AML-193 (cell line): Measurements from ENCODE around the gene STON2.
A peak's percentile ranks its signal among the peaks of the same experiment; 100 is the strongest.

Experiments
- DNase-seq, 2 experiments: peaks; one replicate each; lab custom pipeline; 2025; lab: John Stamatoyannopoulos, UW

Gene STON2

GRCh38 chr14:81220830-81221578 is 179.1 kb downstream of the STON2 start, which contains the start of gene GTF2A1:
TSS of gene GTF2A1 (minus strand) at chr14:81220959. CDS start at chr14:81220518, 441 bp downstream.
- DNase-seq: peak; percentile 97 to 99

GRCh38 chr14:81220580-81220829 is 179.6 kb downstream of the STON2 start:
- no peak for DNase-seq

DNA sequence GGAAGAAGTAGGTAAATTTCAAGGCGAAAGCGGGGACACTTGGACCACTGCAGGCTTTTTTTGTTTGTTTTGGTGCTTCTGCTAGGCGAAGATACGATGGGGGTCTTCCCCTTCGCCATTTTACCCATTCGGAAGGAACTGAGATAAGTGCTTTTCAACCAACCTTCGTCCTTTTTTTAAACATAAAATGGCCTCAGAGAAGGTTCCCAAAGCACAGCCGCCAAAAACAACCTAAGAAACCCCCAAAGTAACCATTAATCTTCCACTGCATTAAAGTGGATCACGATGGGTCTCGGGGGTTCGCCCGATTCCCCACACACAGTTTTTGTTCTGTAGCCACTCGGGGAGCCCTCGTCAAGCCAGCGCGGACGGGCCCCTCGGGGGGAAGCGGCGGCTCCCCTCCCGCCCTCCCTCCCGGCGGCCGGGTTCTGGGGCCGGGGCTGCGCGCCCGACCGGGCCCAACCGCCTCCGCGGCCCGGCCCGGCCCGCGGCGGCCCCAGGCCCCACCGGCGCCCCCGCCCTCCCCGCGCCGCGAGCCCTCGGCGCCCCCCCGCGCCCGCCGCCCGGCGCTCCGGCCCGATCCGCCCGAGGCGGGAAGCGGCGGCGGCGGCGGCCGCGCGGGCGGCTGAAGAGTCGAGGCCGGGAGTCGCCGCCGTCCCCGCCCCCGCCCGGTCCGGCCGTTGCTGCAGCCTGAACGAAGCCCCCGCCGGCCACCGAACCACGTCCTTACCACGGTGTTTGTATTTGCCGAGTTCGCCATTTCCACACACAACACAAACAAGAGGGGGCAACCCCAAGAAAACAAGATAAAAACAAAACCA is 180.2 kb downstream of the STON2 start:
- peak in 1 of 2 experiments; percentile 20 for DNase-seq

GRCh38 chr14:81219210-81219758 is 180.8 kb downstream of the STON2 start:
- DNase-seq: peak; percentile 85 to 92

DNA sequence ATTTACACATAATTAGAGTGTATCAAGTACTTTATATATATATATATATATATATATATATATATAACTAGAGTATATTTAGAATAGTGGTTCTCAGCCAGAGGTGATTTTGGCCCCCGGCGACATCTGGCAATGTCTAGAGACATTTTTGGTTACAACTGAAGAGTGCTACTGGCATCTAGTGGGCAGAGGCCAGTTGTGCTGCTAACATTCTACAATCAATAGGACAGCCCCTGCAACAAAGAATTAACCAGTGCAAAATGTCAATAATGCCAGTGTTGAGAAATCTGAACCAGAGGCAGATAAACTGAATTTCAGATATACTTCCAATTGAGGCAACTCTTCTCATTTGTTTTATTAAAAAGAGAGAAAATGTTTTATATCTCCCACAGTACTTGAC is 188.3 kb downstream of the STON2 start:
- DNase-seq: peak; percentile 8 to 37
